HepG2 (cell line): ENCODE measurements around the gene GAPT. TPM values are rescaled to one million over a fixed set of nuclear protein-coding genes. Genes with fewer than 3 reads are reported as not detected.

Experiments
- CAMTA2 ChIP-seq: sonication (generic); formaldehyde crosslinking; IDR thresholded peaks from 2 replicates; pipeline ENCODE4 v1.4.0; 2020; ENCODE audit warnings: mild to moderate bottlenecking, missing genetic modification reagents, borderline replicate concordance
- CEBPZ ChIP-seq: IDR thresholded peaks from 2 replicates; pipeline ENCODE4 v1.6.1; 2012; ENCODE audit warnings: low read length, improper control_type of control experiment
- HBP1 ChIP-seq: IDR thresholded peaks from 2 replicates; pipeline ENCODE4 v1.6.1; 2016; ENCODE audit warnings: low read depth, control low read depth
- ISX ChIP-seq: sonication (generic); formaldehyde crosslinking; conservative IDR thresholded peaks from 2 replicates; pipeline ENCODE4 v1.5.0; 2020; ENCODE audit warnings: missing genetic modification reagents
- TMF1 ChIP-seq: sonication (generic); formaldehyde crosslinking; IDR thresholded peaks from 2 replicates; pipeline ENCODE4 v1.8.1; 2022; ENCODE audit warnings: low read depth, missing genetic modification reagents
- ZMAT5 ChIP-seq: sonication (generic); formaldehyde crosslinking; IDR thresholded peaks from 2 replicates; pipeline ENCODE4 v1.5.0; 2020; ENCODE audit warnings: mild to moderate bottlenecking, low read depth, missing genetic modification reagents, borderline replicate concordance
- ZMYM3 ChIP-seq: sonication (generic); formaldehyde crosslinking; IDR thresholded peaks from 2 replicates; pipeline ENCODE4 v1.5.1; 2020; ENCODE audit warnings: mild to moderate bottlenecking, missing genetic modification reagents
- ZNF790 ChIP-seq: sonication (generic); formaldehyde crosslinking; IDR thresholded peaks from 2 replicates; pipeline ENCODE4 v1.8.0; 2022; ENCODE audit warnings: missing genetic modification reagents, mild to moderate bottlenecking, borderline replicate concordance
- polyA plus RNA-seq, 8 experiments: library from polyadenylated mRNA; depleted of rRNA in 3 of 8; stranded (reverse) in 7 of 8; unstranded in 1 of 8; fragments of >200 nt; fragmentation: Illumina TruSeq in 4 of 8; extraction: Trizol in 4 of 8; gene quantifications; 2 replicates each; pipeline versions ENCODE4 v1.2.1 to v1.2.3, GENCODE V29; 2011 to 2016; ENCODE audit warnings: low read depth in 4 of 8, missing spikeins in 1 of 8, mixed read lengths in 1 of 8; ENCODE audit not compliant: insufficient read depth in 1 of 8
- total RNA-seq, 5 experiments: library from RNA; depleted of rRNA; stranded (reverse); fragments of >200 nt; fragmentation: Illumina TruSeq; extraction: Trizol; gene quantifications; 2 replicates each; pipeline ENCODE4 v1.2.3, GENCODE V29; 2016; ENCODE audit warnings: low read depth in 1 of 5
- TF ChIP-seq, protein P1 (sequence below): sonication (generic); formaldehyde crosslinking; IDR thresholded peaks from 2 replicates; pipeline ENCODE4 v1.8.0; 2022; ENCODE audit warnings: mild to moderate bottlenecking, missing genetic modification reagents
- TF ChIP-seq, protein P2 (sequence below): fragments of 450-650 bp; IDR thresholded peaks from 2 replicates; pipeline ENCODE4 v1.6.1; 2016
- TF ChIP-seq, protein P3 (sequence below): sonication (generic); formaldehyde crosslinking; IDR thresholded peaks from 2 replicates; pipeline ENCODE4 v1.4.0; 2020; ENCODE audit warnings: missing genetic modification reagents, borderline replicate concordance
- TF ChIP-seq, protein P4 (sequence below): sonication (generic); formaldehyde crosslinking; IDR thresholded peaks from 2 replicates; pipeline ENCODE4 v1.9.0; 2022; ENCODE audit warnings: low read depth, missing genetic modification reagents
- TF ChIP-seq, protein P5 (sequence below): sonication (generic); formaldehyde crosslinking; IDR thresholded peaks from 2 replicates; pipeline ENCODE4 v1.5.1; 2020; ENCODE audit warnings: mild to moderate bottlenecking, missing genetic modification reagents, moderate library complexity

The GAPT gene
- total and polyA plus RNA-seq, 2 of the 13 experiments (the other 11 are each of a cell fraction or from before 2014, with no cell fraction given) = not detected

- TF ChIP-seq, protein P1, sequence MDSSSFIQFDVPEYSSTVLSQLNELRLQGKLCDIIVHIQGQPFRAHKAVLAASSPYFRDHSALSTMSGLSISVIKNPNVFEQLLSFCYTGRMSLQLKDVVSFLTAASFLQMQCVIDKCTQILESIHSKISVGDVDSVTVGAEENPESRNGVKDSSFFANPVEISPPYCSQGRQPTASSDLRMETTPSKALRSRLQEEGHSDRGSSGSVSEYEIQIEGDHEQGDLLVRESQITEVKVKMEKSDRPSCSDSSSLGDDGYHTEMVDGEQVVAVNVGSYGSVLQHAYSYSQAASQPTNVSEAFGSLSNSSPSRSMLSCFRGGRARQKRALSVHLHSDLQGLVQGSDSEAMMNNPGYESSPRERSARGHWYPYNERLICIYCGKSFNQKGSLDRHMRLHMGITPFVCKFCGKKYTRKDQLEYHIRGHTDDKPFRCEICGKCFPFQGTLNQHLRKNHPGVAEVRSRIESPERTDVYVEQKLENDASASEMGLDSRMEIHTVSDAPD (CRISPR knock-in tag) = no peak
- TF ChIP-seq TMF1 (CRISPR knock-in tag) = no peak
- TF ChIP-seq CEBPZ = no peak
- no peak for TF ChIP-seq CAMTA2 (CRISPR knock-in tag)
- no peak for TF ChIP-seq ZNF790 (CRISPR knock-in tag)
- TF ChIP-seq, protein P2, sequence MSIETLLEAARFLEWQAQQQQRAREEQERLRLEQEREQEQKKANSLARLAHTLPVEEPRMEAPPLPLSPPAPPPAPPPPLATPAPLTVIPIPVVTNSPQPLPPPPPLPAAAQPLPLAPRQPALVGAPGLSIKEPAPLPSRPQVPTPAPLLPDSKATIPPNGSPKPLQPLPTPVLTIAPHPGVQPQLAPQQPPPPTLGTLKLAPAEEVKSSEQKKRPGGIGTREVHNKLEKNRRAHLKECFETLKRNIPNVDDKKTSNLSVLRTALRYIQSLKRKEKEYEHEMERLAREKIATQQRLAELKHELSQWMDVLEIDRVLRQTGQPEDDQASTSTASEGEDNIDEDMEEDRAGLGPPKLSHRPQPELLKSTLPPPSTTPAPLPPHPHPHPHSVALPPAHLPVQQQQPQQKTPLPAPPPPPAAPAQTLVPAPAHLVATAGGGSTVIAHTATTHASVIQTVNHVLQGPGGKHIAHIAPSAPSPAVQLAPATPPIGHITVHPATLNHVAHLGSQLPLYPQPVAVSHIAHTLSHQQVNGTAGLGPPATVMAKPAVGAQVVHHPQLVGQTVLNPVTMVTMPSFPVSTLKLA = no peak
- TF ChIP-seq, protein P3, sequence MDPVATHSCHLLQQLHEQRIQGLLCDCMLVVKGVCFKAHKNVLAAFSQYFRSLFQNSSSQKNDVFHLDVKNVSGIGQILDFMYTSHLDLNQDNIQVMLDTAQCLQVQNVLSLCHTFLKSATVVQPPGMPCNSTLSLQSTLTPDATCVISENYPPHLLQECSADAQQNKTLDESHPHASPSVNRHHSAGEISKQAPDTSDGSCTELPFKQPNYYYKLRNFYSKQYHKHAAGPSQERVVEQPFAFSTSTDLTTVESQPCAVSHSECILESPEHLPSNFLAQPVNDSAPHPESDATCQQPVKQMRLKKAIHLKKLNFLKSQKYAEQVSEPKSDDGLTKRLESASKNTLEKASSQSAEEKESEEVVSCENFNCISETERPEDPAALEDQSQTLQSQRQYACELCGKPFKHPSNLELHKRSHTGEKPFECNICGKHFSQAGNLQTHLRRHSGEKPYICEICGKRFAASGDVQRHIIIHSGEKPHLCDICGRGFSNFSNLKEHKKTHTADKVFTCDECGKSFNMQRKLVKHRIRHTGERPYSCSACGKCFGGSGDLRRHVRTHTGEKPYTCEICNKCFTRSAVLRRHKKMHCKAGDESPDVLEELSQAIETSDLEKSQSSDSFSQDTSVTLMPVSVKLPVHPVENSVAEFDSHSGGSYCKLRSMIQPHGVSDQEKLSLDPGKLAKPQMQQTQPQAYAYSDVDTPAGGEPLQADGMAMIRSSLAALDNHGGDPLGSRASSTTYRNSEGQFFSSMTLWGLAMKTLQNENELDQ (CRISPR knock-in tag) = no peak
- no peak; the same call in 1 of the 2 replicates for TF ChIP-seq HBP1
- TF ChIP-seq, protein P4, sequence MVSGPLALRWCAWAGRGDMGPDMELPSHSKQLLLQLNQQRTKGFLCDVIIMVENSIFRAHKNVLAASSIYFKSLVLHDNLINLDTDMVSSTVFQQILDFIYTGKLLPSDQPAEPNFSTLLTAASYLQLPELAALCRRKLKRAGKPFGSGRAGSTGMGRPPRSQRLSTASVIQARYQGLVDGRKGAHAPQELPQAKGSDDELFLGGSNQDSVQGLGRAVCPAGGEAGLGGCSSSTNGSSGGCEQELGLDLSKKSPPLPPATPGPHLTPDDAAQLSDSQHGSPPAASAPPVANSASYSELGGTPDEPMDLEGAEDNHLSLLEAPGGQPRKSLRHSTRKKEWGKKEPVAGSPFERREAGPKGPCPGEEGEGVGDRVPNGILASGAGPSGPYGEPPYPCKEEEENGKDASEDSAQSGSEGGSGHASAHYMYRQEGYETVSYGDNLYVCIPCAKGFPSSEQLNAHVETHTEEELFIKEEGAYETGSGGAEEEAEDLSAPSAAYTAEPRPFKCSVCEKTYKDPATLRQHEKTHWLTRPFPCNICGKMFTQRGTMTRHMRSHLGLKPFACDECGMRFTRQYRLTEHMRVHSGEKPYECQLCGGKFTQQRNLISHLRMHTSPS (CRISPR knock-in tag) = peak; percentile 14; the same call in 1 of the 2 replicates
- TF ChIP-seq ZMYM3 (CRISPR knock-in tag) = no peak
- no peak for TF ChIP-seq ZMAT5 (CRISPR knock-in tag)
- TF ChIP-seq ISX (CRISPR knock-in tag) = no peak
- TF ChIP-seq, protein P5, sequence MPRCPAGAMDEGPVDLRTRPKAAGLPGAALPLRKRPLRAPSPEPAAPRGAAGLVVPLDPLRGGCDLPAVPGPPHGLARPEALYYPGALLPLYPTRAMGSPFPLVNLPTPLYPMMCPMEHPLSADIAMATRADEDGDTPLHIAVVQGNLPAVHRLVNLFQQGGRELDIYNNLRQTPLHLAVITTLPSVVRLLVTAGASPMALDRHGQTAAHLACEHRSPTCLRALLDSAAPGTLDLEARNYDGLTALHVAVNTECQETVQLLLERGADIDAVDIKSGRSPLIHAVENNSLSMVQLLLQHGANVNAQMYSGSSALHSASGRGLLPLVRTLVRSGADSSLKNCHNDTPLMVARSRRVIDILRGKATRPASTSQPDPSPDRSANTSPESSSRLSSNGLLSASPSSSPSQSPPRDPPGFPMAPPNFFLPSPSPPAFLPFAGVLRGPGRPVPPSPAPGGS = no peak
Measured at GRCh38 chr5:58460002-58460731, 31.1 kb upstream of the GAPT start, which contains the start of gene PLK2 (continued).
